Heart right ventricle (tissue), 16 donors: ENCODE data around the gene PADI1. TPM values are rescaled to one million over a fixed set of nuclear protein-coding genes. Genes with fewer than 3 reads are reported as not detected.

ENCODE experiments used
- ATAC-seq, 8 donors: fragments of 200-7000 bp; cut with Tn5 transposase; one replicate each; pipeline ENCODE4 v1.9.1; 2020; ENCODE audit warnings: mild to moderate bottlenecking in 8 of 8, moderate library complexity in 8 of 8, moderate number of reproducible peaks in 1 of 8
- DNase-seq, 2 donors: peaks; one replicate each; pipeline ENCODE4 v3.0.0-alpha.2; 2020
- H3K27ac ChIP-seq, 10 donors: fragments of 200-600 bp; sonication (generic) in 2 of 10; one replicate each; pipeline versions ENCODE4 v1.5.0 to v1.8.0; 2020 to 2022; ENCODE audit warnings: mild to moderate bottlenecking in 3 of 10
- H3K27me3 ChIP-seq, 7 donors: fragments of 200-600 bp; one replicate each; pipeline ENCODE4 v1.8.0; 2021 to 2022; ENCODE audit warnings: mild to moderate bottlenecking in 2 of 7
- H3K36me3 ChIP-seq, 9 donors: fragments of 200-600 bp; sonication (generic) in 1 of 9; one replicate each; pipeline versions ENCODE4 v1.5.0 to v1.8.0; 2020 to 2022; ENCODE audit warnings: mild to moderate bottlenecking in 2 of 9
- H3K4me1 ChIP-seq, 9 donors: fragments of 200-600 bp; sonication (generic) in 1 of 9; one replicate each; pipeline versions ENCODE4 v1.5.0 to v1.8.0; 2020 to 2022; ENCODE audit warnings: mild to moderate bottlenecking in 4 of 9
- H3K4me3 ChIP-seq, 10 donors: fragments of 200-600 bp; sonication (generic) in 2 of 10; one replicate each; pipeline versions ENCODE4 v1.5.0 to v1.8.0; 2020 to 2022; ENCODE audit warnings: mild to moderate bottlenecking in 7 of 10, moderate library complexity in 2 of 10
- H3K9me3 ChIP-seq, 11 donors: fragments of 200-600 bp in 10 of 11; sonication (generic) in 2 of 11; one replicate each; pipeline versions ENCODE4 v1.5.0 to v1.8.0; 2013 to 2022; ENCODE audit warnings: mild to moderate bottlenecking in 2 of 11, control low read depth in 1 of 11, moderate library complexity in 1 of 11
- WGBS, 2 donors: extraction: QIAGEN DNeasy Blood & Tissue Kit; methylation state at CpG; one replicate each; pipeline ENCODE4 v1.1.7; 2013; ENCODE audit warnings: inconsistent platforms in 1 of 2; 5-methylcytosine and 5-hydroxymethylcytosine counted together
- intact Hi-C, 10 donors: fragments of 100-400 bp; cut with DNase I; formaldehyde crosslinking; loops; one replicate each; pipeline versions ENCODE4 v1.11.1 to v1.14.2; 2022
- polyA plus RNA-seq, 2 donors: library from polyadenylated mRNA; stranded (reverse); fragments of 200-250 nt; gene quantifications; one replicate each; pipeline ENCODE4 v1.2.3, GENCODE V29; 2013
- total RNA-seq, 10 donors: library from RNA; stranded (reverse); fragmentation: NEBNext Ultra II Directional in 3 of 10; extraction: Animal tissue kit (Norgen Biotek cat#: 25700) in 3 of 10; gene quantifications; one replicate each; pipeline versions ENCODE4 v1.2.1 to v1.2.4, GENCODE V29; 2021 to 2023
- TF ChIP-seq, protein P1 (sequence below), 9 donors: fragments of 200-600 bp; sonication (generic) in 2 of 9; IDR thresholded peaks; one replicate each; pipeline versions ENCODE4 v1.5.0 to v1.8.0; 2021 to 2022; ENCODE audit warnings: antibody characterized with exemption in 9 of 9, mild to moderate bottlenecking in 5 of 9, moderate library complexity in 1 of 9
- donor health status: Arrhythmogenic right ventricular cardiomyopathy.
- donor health status: ischemic (EF 13 %, LVEDD 7.1; RV severe dilation, severe dysfunction).
- donor health status: healthy with polysubstance abuse.
- donor health status: DM: no; HTN: yes; CAD: no.
- donor health status: DM: no; HTN: no; CAD: no.
- donor health status: ischemic (EF 25% LVEDD 6.9; RV normal size, moderate dysfunction).
- donor health status: ischemic (EF 25% LVEDD 5.7; RV mildly dilated, moderate dysfunction).
- donor health status: healthy.
- donor health status: DM: yes; HTN: yes; CAD: no.
- donor health status: Ischemic cardiomyopathy.
- donor health status: ischemic (EF 35%, LVEDD 5.7; RV mildly dilated, moderate dysfunction).
- donor health status: nonischemic (EF 11% LVEDD 7.7; RV severe dilation, severe dysfunction).
- donor health status: DM: yes; HTN: yes; CAD: no.
- donor health status: PGD.
- donor health status: ischemic (EF 29% LVEDD 5.4; RV normal size, mild dysfunction).
- donor health status: nonischemic (EF 23%, LVEDD 6.1; RV moderate dilation, normal function).

Gene PADI1
- total and polyA plus RNA-seq, 12 donors: 0.01 TPM; not detected in 11

DNA sequence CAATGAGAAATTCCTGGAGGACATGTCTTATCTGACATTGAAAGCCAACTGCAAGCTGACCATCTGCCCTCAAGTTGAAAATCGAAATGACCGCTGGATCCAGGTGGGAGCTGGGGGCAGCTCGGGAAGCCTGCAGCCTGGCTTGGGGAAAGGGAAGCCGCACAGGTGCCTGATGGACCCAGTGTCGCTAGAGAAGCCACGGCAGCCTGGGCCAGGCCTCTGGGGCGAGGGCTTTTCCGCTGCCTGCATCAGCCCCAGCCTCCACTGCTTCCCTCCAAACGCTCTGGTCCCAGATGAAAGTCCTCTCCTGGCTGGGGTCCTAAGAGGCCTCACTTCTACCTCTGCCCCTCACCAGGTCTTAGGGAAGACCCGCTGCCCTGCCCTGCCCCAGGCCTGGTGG is 25.2 kb downstream of the PADI1 start:
- Histone ChIP-seq H3K36me3 (no peaks in the 10 kb centered on the region), H3K27me3 (peaks cover 0 to 40% (median 11%) of the 10 kb centered on the region in 7 donors), H3K4me1 (no peaks in the 10 kb centered on the region), H3K9me3 (no peaks in the 10 kb centered on the region), H3K27ac (no peak overlapping the region), H3K4me3 (no peak overlapping the region)
- intact Hi-C loops: loop anchor here in 5 of 10 donors (5.0 to 10.0 kb wide), 2 partner anchors 275 to 278 kb away; no protein-coding TSS in a partner anchor
- 85% methylated on average over 10 of the region's 10 CpGs for WGBS, 2 donors
- DNase-seq (no peak), ATAC-seq (no peak)
- TF ChIP-seq, protein P1, sequence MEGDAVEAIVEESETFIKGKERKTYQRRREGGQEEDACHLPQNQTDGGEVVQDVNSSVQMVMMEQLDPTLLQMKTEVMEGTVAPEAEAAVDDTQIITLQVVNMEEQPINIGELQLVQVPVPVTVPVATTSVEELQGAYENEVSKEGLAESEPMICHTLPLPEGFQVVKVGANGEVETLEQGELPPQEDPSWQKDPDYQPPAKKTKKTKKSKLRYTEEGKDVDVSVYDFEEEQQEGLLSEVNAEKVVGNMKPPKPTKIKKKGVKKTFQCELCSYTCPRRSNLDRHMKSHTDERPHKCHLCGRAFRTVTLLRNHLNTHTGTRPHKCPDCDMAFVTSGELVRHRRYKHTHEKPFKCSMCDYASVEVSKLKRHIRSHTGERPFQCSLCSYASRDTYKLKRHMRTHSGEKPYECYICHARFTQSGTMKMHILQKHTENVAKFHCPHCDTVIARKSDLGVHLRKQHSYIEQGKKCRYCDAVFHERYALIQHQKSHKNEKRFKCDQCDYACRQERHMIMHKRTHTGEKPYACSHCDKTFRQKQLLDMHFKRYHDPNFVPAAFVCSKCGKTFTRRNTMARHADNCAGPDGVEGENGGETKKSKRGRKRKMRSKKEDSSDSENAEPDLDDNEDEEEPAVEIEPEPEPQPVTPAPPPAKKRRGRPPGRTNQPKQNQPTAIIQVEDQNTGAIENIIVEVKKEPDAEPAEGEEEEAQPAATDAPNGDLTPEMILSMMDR (IDR thresholded peaks at IDR 0.05): no peak

DNA sequence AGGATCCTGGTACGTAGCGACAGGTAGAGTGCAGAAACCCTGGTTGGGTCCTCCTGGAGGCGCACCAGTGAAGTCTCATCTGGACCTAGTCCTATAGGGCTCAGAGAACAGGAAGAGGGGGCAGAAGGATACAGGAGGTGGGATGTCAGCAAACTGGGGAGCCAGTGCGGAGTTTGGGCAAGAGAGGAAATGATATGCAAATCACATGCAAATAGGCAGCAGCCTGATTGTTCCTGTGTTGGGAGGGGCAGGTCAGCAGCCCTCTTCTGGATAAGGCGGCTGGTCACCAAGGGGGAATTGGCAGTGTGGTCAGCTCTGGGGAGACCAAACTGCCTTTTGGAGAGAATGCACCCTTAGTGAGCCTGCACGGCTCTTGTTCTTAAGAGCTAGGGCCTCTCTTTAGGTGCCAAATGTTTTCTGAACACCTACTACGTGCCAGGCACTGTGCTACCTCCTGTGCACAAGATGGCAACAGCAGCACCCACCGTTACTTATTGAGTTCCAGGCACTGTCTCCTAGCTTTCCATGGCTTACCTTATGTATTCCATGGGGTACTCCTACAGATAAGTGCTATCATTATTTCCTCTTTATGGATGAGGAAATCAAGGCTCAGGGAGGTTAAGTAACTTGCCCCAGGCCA is 25.9 kb downstream of the PADI1 start:
- DNase-seq (no peak), ATAC-seq (no peak)
- peaks cover 0 to 44% (median 11%) of the 10 kb centered on the region in 7 donors for H3K27me3 ChIP-seq
- intact Hi-C loops: loop anchor here in 5 of 10 donors (5.0 to 10.0 kb wide), 2 partner anchors 276 to 278 kb away; no protein-coding TSS in a partner anchor
- H3K27ac ChIP-seq: no peak overlapping the region
- TF ChIP-seq, protein P1 (IDR thresholded peaks at IDR 0.05): no peak
- H3K4me1 ChIP-seq: no peaks in the 10 kb centered on the region
- H3K4me3 ChIP-seq: no peak overlapping the region
- no peaks in the 10 kb centered on the region for H3K9me3 ChIP-seq
- 74 to 76% methylated on average over 8 of the region's 8 CpGs for WGBS, 2 donors
- no peaks in the 10 kb centered on the region for H3K36me3 ChIP-seq

DNA sequence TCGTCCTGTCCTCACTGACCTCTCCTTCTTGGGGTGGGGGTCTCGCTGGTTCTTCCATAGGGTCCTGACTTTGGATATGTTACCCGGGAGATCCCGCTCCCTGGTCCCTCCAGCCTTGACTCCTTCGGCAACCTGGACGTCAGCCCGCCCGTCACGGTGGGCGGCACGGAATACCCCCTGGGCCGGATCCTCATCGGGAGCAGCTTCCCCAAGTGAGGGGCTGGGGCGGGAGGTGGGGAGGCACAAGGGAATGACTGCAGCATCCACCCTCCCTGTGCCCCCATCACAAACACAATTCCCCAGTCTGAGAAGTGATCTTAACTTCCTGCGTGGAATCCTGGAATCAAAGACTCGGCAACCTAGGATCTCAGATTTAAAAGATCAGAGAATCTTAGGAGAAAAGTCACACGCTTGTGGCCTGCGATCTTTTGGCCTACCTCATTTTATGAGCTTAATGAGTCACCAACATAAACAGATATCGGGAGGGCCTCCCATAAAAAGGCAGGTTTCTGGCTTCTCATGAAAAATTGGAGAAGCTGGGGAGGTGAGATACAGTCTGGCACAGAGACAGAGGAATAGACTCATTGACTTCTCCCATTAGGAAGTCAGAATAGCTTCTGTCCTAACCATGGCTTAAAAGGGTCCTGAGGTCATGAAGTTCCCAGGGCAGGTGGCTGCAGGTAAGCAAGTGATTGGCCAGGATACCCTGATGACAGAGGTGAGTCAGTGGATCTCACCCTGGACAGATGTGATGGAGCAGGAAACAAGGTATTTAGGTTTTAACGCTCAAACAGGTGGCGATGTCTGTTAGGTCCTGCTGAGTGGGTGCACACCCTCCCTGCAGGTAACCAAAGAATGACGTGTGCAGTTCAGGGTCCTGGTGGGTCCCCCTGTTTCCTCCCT is 28.1 kb downstream of the PADI1 start:
- H3K27me3 ChIP-seq: peaks cover 0 to 41% (median 11%) of the 10 kb centered on the region in 7 donors
- TF ChIP-seq, protein P1 (IDR thresholded peaks at IDR 0.05): no peak
- no peaks in the 10 kb centered on the region for H3K9me3 ChIP-seq
- H3K4me3 ChIP-seq: no peak overlapping the region
- peaks cover 0 to 6% (median 0%) of the 10 kb centered on the region in 9 donors for H3K4me1 ChIP-seq
- DNase-seq (no peak), ATAC-seq (no peak)
- no peak overlapping the region for H3K27ac ChIP-seq
- H3K36me3 ChIP-seq: no peaks in the 10 kb centered on the region
- WGBS, 2 donors: 67 to 71% methylated on average over 22 of the region's 22 CpGs
- intact Hi-C loops: loop anchor here in 5 of 10 donors (5.0 to 10.0 kb wide), 2 partner anchors 278 to 281 kb away; no protein-coding TSS in a partner anchor

DNA sequence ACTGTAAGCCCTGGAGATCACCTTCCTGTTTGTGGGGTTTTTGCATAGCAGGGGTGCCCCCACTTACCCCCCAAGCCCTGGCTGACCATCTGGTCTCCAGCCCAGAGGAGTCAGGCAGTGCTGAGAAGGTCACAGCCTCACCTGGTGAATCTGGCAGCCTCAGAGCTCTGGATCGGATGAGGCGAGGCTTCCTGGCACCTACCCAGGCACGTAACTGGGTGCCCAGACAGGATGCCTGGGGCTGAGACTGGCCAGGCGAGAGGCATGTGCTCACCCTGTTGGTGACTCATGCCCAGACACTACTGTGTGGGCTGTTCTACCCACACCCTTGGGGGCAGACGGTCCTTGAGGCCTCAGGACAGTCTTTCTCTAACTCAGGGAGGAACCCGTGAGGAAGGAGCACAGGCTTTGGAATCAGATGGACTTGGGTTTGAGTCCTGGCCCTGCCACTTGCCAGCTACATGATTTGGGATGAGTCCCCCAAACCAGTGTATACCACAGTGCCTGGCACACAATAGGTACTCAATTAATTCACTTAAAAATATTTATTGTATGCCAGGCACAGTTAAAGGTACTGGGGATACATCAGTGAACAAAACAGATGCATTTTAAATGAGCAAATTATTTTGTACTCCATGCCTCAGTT is 28.9 kb downstream of the PADI1 start:
- peak in 7 of 8 donors; percentile 38 to 82 (median 66) for ATAC-seq
- intact Hi-C loops: loop anchor here in 5 of 10 donors (5.0 to 10.0 kb wide), 2 partner anchors 279 to 281 kb away; no protein-coding TSS in a partner anchor

More for the DNA sequence above, 28.9 kb downstream of the PADI1 start:
- DNase-seq: peak in 1 of 2 donors; percentile 13
- 23 to 64% methylated on average over 6 of the region's 6 CpGs for WGBS, 2 donors
- peaks cover 0 to 6% (median 0%) of the 10 kb centered on the region in 9 donors for H3K4me1 ChIP-seq
- no peak overlapping the region for H3K27ac ChIP-seq
- no peak overlapping the region for H3K4me3 ChIP-seq
- H3K27me3 ChIP-seq: peaks cover 0 to 39% (median 9%) of the 10 kb centered on the region in 7 donors
- no peaks in the 10 kb centered on the region for H3K9me3 ChIP-seq
- H3K36me3 ChIP-seq: no peaks in the 10 kb centered on the region
- TF ChIP-seq, protein P1 (IDR thresholded peaks at IDR 0.05): no peak
